Mucosa of descending colon (tissue), 3 donors: Measurements from ENCODE around the gene COL21A1. TPM values are rescaled to one million over a fixed set of nuclear protein-coding genes. Genes with fewer than 3 reads are reported as not detected.

Experiments
- ATAC-seq: fragments of 200-7000 bp; cut with Tn5 transposase; one replicate; pipeline ENCODE4 v1.9.1; 2020; ENCODE audit warnings: mild to moderate bottlenecking, moderate library complexity
- DNase-seq, 3 donors: peaks; one replicate each; pipeline ENCODE4 v3.0.0-alpha.2; 2020
- H3K36me3 ChIP-seq: fragments of 200-600 bp; one replicate; pipeline ENCODE4 v1.8.0; 2021; ENCODE audit warnings: low read depth, mild to moderate bottlenecking
- H3K4me1 ChIP-seq: fragments of 200-600 bp; one replicate; pipeline ENCODE4 v1.8.0; 2021; ENCODE audit warnings: low read depth, mild to moderate bottlenecking
- H3K4me3 ChIP-seq: fragments of 200-600 bp; one replicate; pipeline ENCODE4 v1.8.0; 2021; ENCODE audit warnings: mild to moderate bottlenecking
- H3K9me3 ChIP-seq: fragments of 200-600 bp; one replicate; pipeline ENCODE4 v1.8.0; 2021; ENCODE audit warnings: mild to moderate bottlenecking
- intact Hi-C, 2 donors: fragments of 100-400 bp; cut with DNase I in 1 of 2; cut with micrococcal nuclease in 1 of 2; formaldehyde crosslinking; loops; one replicate each; pipeline versions ENCODE4 v1.11.0 to v1.11.1; 2022; cut with DNase I, micrococcal nuclease
- long read RNA-seq, 2 donors: library from polyadenylated mRNA; unstranded; transcript quantifications; one replicate each; pipeline ENCODE4 v2.0.0, GENCODE V29; 2019 to 2021
- total RNA-seq, 3 donors: library from RNA; stranded (reverse); fragmentation: NEBNext Ultra II Directional in 2 of 3; extraction: Animal tissue kit (Norgen Biotek cat#: 25700) in 2 of 3; gene quantifications; one replicate each; pipeline versions ENCODE4 v1.2.1 to v1.2.4, GENCODE V29; 2021 to 2023
- TF ChIP-seq, protein P1 (sequence below): fragments of 200-600 bp; IDR thresholded peaks from one replicate; pipeline ENCODE4 v1.8.0; 2022; ENCODE audit warnings: antibody characterized with exemption, mild to moderate bottlenecking
- donor health status: DM: no; HTN: no; CAD: no; lungs with moderate emphysema.
- donor health status: DM: no; HTN: no; CAD: no.
- donor health status: DM: no; HTN: yes; CAD: no.

Gene COL21A1
- total RNA-seq = 10 to 100 TPM in 1 of 3 donors, 1 to 10 TPM in 1, under 1 TPM in 1; 0.35 to 20.5 (median 2.1) TPM
- long read RNA-seq, donor 1, partial matches to known transcripts = 2 of 2 reads
- long read RNA-seq, donor 1, other reads (novel, unspliced or antisense) = 0 of 2 reads
- long read RNA-seq, donor 2, partial matches to known transcripts = 0 of 1 reads
- long read RNA-seq, donor 2, other reads (novel, unspliced or antisense) = 1 of 1 reads

- Histone ChIP-seq H3K4me3 (no peak within 1 kb of the TSS), H3K4me1 (peaks cover 5% of the 10 kb centered on the region), H3K36me3 (no peaks in the 10 kb centered on the region), H3K9me3 (no peaks in the 10 kb centered on the region)
- TF ChIP-seq, protein P1, sequence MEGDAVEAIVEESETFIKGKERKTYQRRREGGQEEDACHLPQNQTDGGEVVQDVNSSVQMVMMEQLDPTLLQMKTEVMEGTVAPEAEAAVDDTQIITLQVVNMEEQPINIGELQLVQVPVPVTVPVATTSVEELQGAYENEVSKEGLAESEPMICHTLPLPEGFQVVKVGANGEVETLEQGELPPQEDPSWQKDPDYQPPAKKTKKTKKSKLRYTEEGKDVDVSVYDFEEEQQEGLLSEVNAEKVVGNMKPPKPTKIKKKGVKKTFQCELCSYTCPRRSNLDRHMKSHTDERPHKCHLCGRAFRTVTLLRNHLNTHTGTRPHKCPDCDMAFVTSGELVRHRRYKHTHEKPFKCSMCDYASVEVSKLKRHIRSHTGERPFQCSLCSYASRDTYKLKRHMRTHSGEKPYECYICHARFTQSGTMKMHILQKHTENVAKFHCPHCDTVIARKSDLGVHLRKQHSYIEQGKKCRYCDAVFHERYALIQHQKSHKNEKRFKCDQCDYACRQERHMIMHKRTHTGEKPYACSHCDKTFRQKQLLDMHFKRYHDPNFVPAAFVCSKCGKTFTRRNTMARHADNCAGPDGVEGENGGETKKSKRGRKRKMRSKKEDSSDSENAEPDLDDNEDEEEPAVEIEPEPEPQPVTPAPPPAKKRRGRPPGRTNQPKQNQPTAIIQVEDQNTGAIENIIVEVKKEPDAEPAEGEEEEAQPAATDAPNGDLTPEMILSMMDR = no peak
- ATAC-seq = peak; percentile 69
- peak; percentile 16 to 48 (median 33) for DNase-seq
- intact Hi-C loops = no loop called here
Measured at GRCh38 chr6:56246881-56247653, at the start of gene COL21A1. Gene COL21A1, minus strand, starts transcription at chr6:56247580. Its CDS starts 64,962 bp downstream, at chr6:56182618.

DNA sequence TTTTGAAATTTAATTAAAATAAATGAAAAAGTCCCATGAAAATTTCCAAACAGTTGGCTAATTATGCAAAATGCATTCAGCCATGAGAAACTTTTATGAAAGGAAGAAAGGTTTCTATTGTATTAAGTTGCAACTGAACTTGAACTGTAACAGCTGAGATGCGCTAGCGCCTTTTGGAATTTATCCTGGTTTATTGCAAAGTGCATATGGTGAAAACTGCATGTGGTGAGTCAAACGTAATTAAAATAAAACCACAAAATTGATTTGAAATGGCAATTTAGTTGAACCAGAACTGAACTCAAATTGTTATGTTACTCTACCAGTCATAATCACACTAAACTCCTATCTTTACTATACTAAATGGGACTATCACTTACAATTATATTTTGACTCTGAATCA, 46.4 kb upstream of the COL21A1 start:
- intact Hi-C loops = loop anchor here in 1 of 2 donors (5.0 kb wide), 1 partner anchor 311 kb away; no protein-coding TSS in a partner anchor
- H3K36me3 ChIP-seq = no peaks in the 10 kb centered on the region
- TF ChIP-seq, protein P1 = no peak
- H3K4me3 ChIP-seq = no peak overlapping the region
- no peaks in the 10 kb centered on the region for H3K4me1 ChIP-seq
- DNase-seq (no peak), ATAC-seq (no peak)
- H3K9me3 ChIP-seq = no peaks in the 10 kb centered on the region

DNA sequence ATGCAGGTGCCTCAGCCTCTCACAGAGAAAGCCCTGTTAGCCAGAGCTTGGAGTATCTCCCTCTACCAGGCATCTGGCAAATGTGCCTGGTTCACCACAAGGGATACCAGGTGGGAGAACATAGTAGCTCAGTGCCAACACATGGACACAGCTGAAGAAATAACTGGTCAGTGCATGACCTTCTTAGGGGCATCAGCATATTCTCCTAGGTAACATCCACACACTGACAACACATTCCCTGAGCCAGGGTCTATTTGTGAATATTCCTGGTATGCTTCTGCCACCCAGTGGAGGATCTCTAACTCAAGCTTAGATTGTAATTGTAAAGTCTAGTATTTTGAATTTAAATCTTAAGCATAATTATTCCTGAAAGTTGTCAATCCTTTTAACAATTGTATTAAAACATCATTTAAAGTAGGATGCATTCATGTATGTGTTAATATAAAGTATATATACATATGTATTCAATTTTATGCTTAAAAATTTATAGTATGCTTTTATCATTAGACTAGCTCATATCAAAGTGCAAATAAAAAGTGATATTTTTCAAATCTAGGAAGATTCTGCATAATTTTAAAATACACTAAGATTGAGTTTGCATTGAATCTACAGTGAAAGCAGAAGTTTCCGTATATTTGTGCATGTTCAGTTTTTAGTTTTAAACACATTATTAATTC, 45.3 kb upstream of the COL21A1 start:
- peak in 1 of 3 donors; percentile 62 for DNase-seq
- Histone ChIP-seq H3K36me3 (no peaks in the 10 kb centered on the region), H3K4me1 (no peaks in the 10 kb centered on the region), H3K4me3 (no peak overlapping the region), H3K9me3 (no peaks in the 10 kb centered on the region)
- intact Hi-C loops = loop anchor here in 1 of 2 donors (5.0 kb wide), 1 partner anchor 310 kb away; no protein-coding TSS in a partner anchor
- peak; percentile 62 for ATAC-seq
- TF ChIP-seq, protein P1 = no peak

DNA sequence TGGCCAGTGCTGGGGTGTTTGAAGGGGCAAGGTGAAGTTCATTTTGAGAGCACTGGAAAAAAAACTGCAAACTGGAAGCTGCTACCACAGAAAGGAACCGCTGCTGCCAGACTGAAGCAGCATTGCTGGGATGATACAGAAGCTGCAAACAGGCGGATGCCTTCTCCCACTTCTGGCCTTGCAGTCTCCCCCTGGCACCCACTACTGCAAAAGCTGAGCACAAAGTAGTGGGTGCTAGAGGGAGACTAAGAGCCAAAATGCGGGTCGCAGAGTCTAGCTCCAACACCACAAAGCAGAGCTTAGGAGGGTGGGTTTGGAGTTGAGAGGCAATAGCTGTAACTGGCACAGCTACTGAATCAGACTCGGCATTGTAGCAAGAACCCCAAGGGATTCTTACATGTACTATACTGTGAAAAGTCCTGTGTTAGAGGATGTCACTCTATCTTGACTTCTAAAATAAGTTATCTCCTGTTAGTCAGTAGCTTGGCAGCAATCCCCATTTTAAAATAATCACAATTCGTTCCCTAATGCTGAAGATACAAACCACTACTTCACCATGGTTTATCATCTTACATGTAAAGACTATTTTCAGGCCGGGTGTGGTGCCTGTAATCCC, 44.0 kb upstream of the COL21A1 start:
- intact Hi-C loops = loop anchor here in 1 of 2 donors (5.0 kb wide), 1 partner anchor 309 kb away; no protein-coding TSS in a partner anchor
- DNase-seq = no peak
- no peaks in the 10 kb centered on the region for H3K36me3 ChIP-seq
- no peaks in the 10 kb centered on the region for H3K9me3 ChIP-seq
- no peaks in the 10 kb centered on the region for H3K4me1 ChIP-seq
- no peak overlapping the region for H3K4me3 ChIP-seq
- TF ChIP-seq, protein P1 = no peak
- no peak for ATAC-seq

DNA sequence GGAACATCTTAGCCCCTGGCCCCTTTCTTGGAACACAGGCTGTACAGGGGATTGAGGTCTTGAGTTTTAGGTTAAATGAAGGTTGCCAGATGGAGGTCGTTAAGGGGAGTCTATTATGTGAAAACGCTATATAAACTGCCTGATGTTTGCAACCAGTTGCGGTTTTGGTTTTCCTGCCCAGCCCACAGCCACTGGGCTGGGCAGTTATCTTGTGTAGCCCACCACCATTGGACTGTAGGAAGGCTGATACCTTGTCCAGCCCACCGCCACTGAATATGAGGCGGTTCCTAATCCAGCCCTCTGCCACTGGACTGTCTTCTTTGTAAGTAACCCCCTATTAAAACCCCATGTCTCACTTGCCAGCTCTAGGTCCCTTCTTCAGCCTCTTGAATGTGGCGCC, 42.3 kb upstream of the COL21A1 start:
- Histone ChIP-seq H3K4me1 (no peaks in the 10 kb centered on the region), H3K4me3 (no peak overlapping the region), H3K36me3 (no peaks in the 10 kb centered on the region), H3K9me3 (no peaks in the 10 kb centered on the region)
- TF ChIP-seq, protein P1 = no peak
- intact Hi-C loops = loop anchor here (5.0 kb wide), 1 partner anchor 307 kb away; no protein-coding TSS in a partner anchor
- ATAC-seq (no peak), DNase-seq (no peak)
